Measurements from ENCODE around the gene NR2C2.

NR2C2 gene

GRCh38 chr3:15081960-15082664 is 134.7 kb downstream of the NR2C2 start:
- DNase-seq: no peak
- H3K27ac ChIP-seq (ENCODE audit: low read length): no peak overlapping the region

GRCh38 chr3:15083252-15083651 is 135.9 kb downstream of the NR2C2 start:
- Histone ChIP-seq H3K9ac (ENCODE audit: low read depth, low read length) (no peak overlapping the region), H3K4me1 (ENCODE audit: insufficient read depth, low read length) (no peaks in the 10 kb centered on the region), H3K4me3 (ENCODE audit: low read depth in 1 of 2, low read length in 2 of 2) (no peak overlapping the region), H3K9me3 (ENCODE audit: insufficient read depth, low read length, severe bottlenecking) (no peaks in the 10 kb centered on the region), H4K20me1 (ENCODE audit: insufficient read depth, low read length) (no peaks in the 10 kb centered on the region), H3K36me3 (ENCODE audit: insufficient read depth, low read length) (peaks cover 85% of the 10 kb centered on the region), H2AFZ (ENCODE audit: low read depth, low read length) (no peak overlapping the region), H3K4me2 (ENCODE audit: insufficient read depth, low read length) (no peak overlapping the region), H3K27ac (ENCODE audit: low read length) (no peak overlapping the region), H3K27me3 (ENCODE audit: insufficient read depth, low read length, poor library complexity) (no peaks in the 10 kb centered on the region), H3K79me2 (ENCODE audit: insufficient read depth, low read length) (no peaks in the 10 kb centered on the region)
- ATAC-seq (ENCODE audit: insufficient read depth, low read depth) (no peak), DNase-seq (no peak)
- TF ChIP-seq EZH2 (IDR thresholded peaks at IDR 0.05; ENCODE audit: borderline replicate concordance, low read depth, low read length, severe bottlenecking) (no peak), CTCF (IDR thresholded peaks at IDR 0.05; ENCODE audit: borderline replicate concordance, extremely low read depth, low read length, poor library complexity, severe bottlenecking) (no peak)

More at GRCh38 chr3:15081960-15082664, 134.7 kb downstream of the NR2C2 start:
- Histone ChIP-seq H3K9ac (ENCODE audit: low read depth, low read length) (no peak overlapping the region), H2AFZ (ENCODE audit: low read depth, low read length) (no peak overlapping the region), H4K20me1 (ENCODE audit: insufficient read depth, low read length) (no peaks in the 10 kb centered on the region), H3K4me2 (ENCODE audit: insufficient read depth, low read length) (no peak overlapping the region), H3K9me3 (ENCODE audit: insufficient read depth, low read length, severe bottlenecking) (no peaks in the 10 kb centered on the region), H3K79me2 (ENCODE audit: insufficient read depth, low read length) (no peaks in the 10 kb centered on the region), H3K27me3 (ENCODE audit: insufficient read depth, low read length, poor library complexity) (no peaks in the 10 kb centered on the region), H3K4me3 (ENCODE audit: low read depth in 1 of 2, low read length in 2 of 2) (no peak overlapping the region), H3K36me3 (ENCODE audit: insufficient read depth, low read length) (peaks cover 87% of the 10 kb centered on the region), H3K4me1 (ENCODE audit: insufficient read depth, low read length) (no peaks in the 10 kb centered on the region)
- no peak for ATAC-seq (ENCODE audit: insufficient read depth, low read depth)
- TF ChIP-seq CTCF (IDR thresholded peaks at IDR 0.05; ENCODE audit: borderline replicate concordance, extremely low read depth, low read length, poor library complexity, severe bottlenecking) (no peak), EZH2 (IDR thresholded peaks at IDR 0.05; ENCODE audit: borderline replicate concordance, low read depth, low read length, severe bottlenecking) (no peak)

GRCh38 chr3:15086263-15086662 is 138.9 kb downstream of the NR2C2 start:
- Histone ChIP-seq H3K36me3 (ENCODE audit: insufficient read depth, low read length) (peaks cover 82% of the 10 kb centered on the region), H2AFZ (ENCODE audit: low read depth, low read length) (no peak overlapping the region), H3K4me1 (ENCODE audit: insufficient read depth, low read length) (no peaks in the 10 kb centered on the region), H3K4me3 (ENCODE audit: low read depth in 1 of 2, low read length in 2 of 2) (no peak overlapping the region), H3K4me2 (ENCODE audit: insufficient read depth, low read length) (no peak overlapping the region), H3K27me3 (ENCODE audit: insufficient read depth, low read length, poor library complexity) (no peaks in the 10 kb centered on the region), H3K27ac (ENCODE audit: low read length) (no peak overlapping the region), H4K20me1 (ENCODE audit: insufficient read depth, low read length) (no peaks in the 10 kb centered on the region), H3K9ac (ENCODE audit: low read depth, low read length) (no peak overlapping the region), H3K79me2 (ENCODE audit: insufficient read depth, low read length) (no peaks in the 10 kb centered on the region), H3K9me3 (ENCODE audit: insufficient read depth, low read length, severe bottlenecking) (no peaks in the 10 kb centered on the region)
- ATAC-seq (ENCODE audit: insufficient read depth, low read depth) (no peak), DNase-seq (no peak)
- no peak for TF ChIP-seq EZH2 (IDR thresholded peaks at IDR 0.05; ENCODE audit: borderline replicate concordance, low read depth, low read length, severe bottlenecking)
- no peak for TF ChIP-seq CTCF (IDR thresholded peaks at IDR 0.05; ENCODE audit: borderline replicate concordance, extremely low read depth, low read length, poor library complexity, severe bottlenecking)
